K562 (cell line): Measurements from ENCODE around the gene UBE2J2. TPM values are rescaled to one million over a fixed set of nuclear protein-coding genes. Genes with fewer than 3 reads are reported as not detected.

Experiments used
- BACH1 ChIP-seq: fragments of 200-800 bp; sonication (Bioruptor generic); IDR thresholded peaks from 2 replicates; pipeline ENCODE4 v1.6.1; 2016; ENCODE audit warnings: missing genetic modification characterization, missing compliant biosample characterization
- CHD1 ChIP-seq: fragments of 200-600 bp; sonication (generic); IDR thresholded peaks from one replicate; pipeline ENCODE4 v1.6.1; 2012; ENCODE audit warnings: mild to moderate bottlenecking, moderate library complexity, low read length, inconsistent platforms
- E2F4 ChIP-seq: sonication (generic); formaldehyde crosslinking; IDR thresholded peaks from 2 replicates; pipeline ENCODE4 v1.8.0; 2022; ENCODE audit warnings: mild to moderate bottlenecking, low read depth, missing genetic modification reagents
- ELF1 ChIP-seq: fragments of 200-800 bp; sonication (Bioruptor generic); IDR thresholded peaks from 2 replicates; pipeline ENCODE4 v1.6.1; 2016; ENCODE audit warnings: missing genetic modification characterization, missing compliant biosample characterization
- ELF4 ChIP-seq: fragments of 450-650 bp; formaldehyde crosslinking; IDR thresholded peaks from 2 replicates; pipeline ENCODE4 v1.4.0; 2022; ENCODE audit warnings: missing genetic modification characterization
- FOXK1 ChIP-seq: sonication (generic); formaldehyde crosslinking; IDR thresholded peaks from 2 replicates; pipeline ENCODE4 v1.8.0; 2022; ENCODE audit warnings: missing genetic modification reagents, mild to moderate bottlenecking, borderline replicate concordance
- FOXK2 ChIP-seq, 2 experiments: fragments of 450-650 bp; IDR thresholded peaks in 1 of 2; conservative IDR thresholded peaks in 1 of 2; 2 replicates each; pipeline ENCODE4 v1.6.1; 2016; ENCODE audit warnings: low read depth in 2 of 2, mild to moderate bottlenecking in 1 of 2
- FOXP1 ChIP-seq: sonication (generic); formaldehyde crosslinking; IDR thresholded peaks from 2 replicates; pipeline ENCODE4 v1.8.0; 2022; ENCODE audit warnings: mild to moderate bottlenecking, missing genetic modification reagents
- GATA2 ChIP-seq: sonication (generic); formaldehyde crosslinking; IDR thresholded peaks from 2 replicates; pipeline ENCODE4 v1.4.0; 2020; ENCODE audit warnings: mild to moderate bottlenecking, missing genetic modification reagents
- HNRNPUL1 ChIP-seq: fragments of 200-400 bp; formaldehyde crosslinking; IDR thresholded peaks from 2 replicates; pipeline ENCODE4 v1.6.1; 2017; ENCODE audit warnings: low read length
- L3MBTL2 ChIP-seq: fragments of 450-650 bp; IDR thresholded peaks from 2 replicates; pipeline ENCODE4 v1.6.1; 2016; ENCODE audit warnings: mild to moderate bottlenecking, moderate library complexity
- NFXL1 ChIP-seq: fragments of 450-650 bp; formaldehyde crosslinking; IDR thresholded peaks from 2 replicates; pipeline ENCODE4 v1.4.0; 2021; ENCODE audit warnings: mild to moderate bottlenecking
- NR4A1 ChIP-seq, 2 experiments: fragments of 250-450 bp in 1 of 2; fragments of 450-650 bp in 1 of 2; sonication (Bioruptor Pico) in 1 of 2; IDR thresholded peaks; 2 replicates each; pipeline versions ENCODE4 v1.4.0 to v1.6.1; 2016 to 2020; ENCODE audit warnings: mild to moderate bottlenecking in 2 of 2, missing compliant biosample characterization in 1 of 2, missing genetic modification characterization in 1 of 2, moderate library complexity in 1 of 2
- POLR2AphosphoS5 ChIP-seq: IDR thresholded peaks from 2 replicates; pipeline ENCODE4 v1.6.1; 2011; ENCODE audit warnings: mild to moderate bottlenecking, low read depth, low read length, moderate library complexity; ENCODE audit not compliant: control insufficient read depth, insufficient read depth
- POU5F1 ChIP-seq: fragments of 150-350 bp; IDR thresholded peaks from 2 replicates; pipeline ENCODE4 v1.6.1; 2014; ENCODE audit warnings: borderline replicate concordance, low read length, low read depth, mild to moderate bottlenecking; ENCODE audit not compliant: partially characterized antibody
- RBM25 ChIP-seq: fragments of 200-400 bp; formaldehyde crosslinking; IDR thresholded peaks from 2 replicates; pipeline ENCODE4 v1.6.1; 2018; ENCODE audit warnings: low read length, low read depth, moderate library complexity; ENCODE audit not compliant: severe bottlenecking
- SMARCC2 ChIP-seq: fragments of 450-650 bp; IDR thresholded peaks from 2 replicates; pipeline ENCODE4 v1.6.1; 2017; ENCODE audit warnings: antibody characterized with exemption, moderate library complexity, mild to moderate bottlenecking, low read depth
- THRA ChIP-seq: fragments of 450-650 bp; IDR thresholded peaks from 2 replicates; pipeline ENCODE4 v1.6.1; 2017; ENCODE audit warnings: mild to moderate bottlenecking, moderate library complexity
- TSC22D4 ChIP-seq: fragments of 450-650 bp; IDR thresholded peaks from 2 replicates; pipeline ENCODE4 v1.6.1; 2016; ENCODE audit warnings: missing genetic modification characterization, missing biosample characterization, control low read depth
- TSHZ1 ChIP-seq: fragments of 250-450 bp; sonication (Bioruptor Pico); IDR thresholded peaks from 2 replicates; pipeline ENCODE4 v1.4.0; 2020; ENCODE audit warnings: mild to moderate bottlenecking, moderate library complexity
- XRCC3 ChIP-seq: fragments of 450-650 bp; IDR thresholded peaks from 2 replicates; pipeline ENCODE4 v1.6.1; 2017; ENCODE audit warnings: mild to moderate bottlenecking, moderate library complexity
- ZBED1 ChIP-seq: IDR thresholded peaks from 2 replicates; pipeline ENCODE4 v1.6.1; 2014
- ZNF146 ChIP-seq: IDR thresholded peaks from one replicate; pipeline ENCODE4 v1.6.1; 2018; ENCODE audit warnings: missing compliant biosample characterization; ENCODE audit not compliant: unreplicated experiment
- polyA plus RNA-seq, 8 experiments: library from polyadenylated mRNA; depleted of rRNA in 4 of 8; stranded (reverse) in 5 of 8; unstranded in 3 of 8; fragments of >200 nt; fragmentation: Nextera tagmentation in 2 of 8; fragmentation: Illumina TruSeq in 1 of 8; extraction: Ambion mirVana in 2 of 8; extraction: Trizol in 1 of 8; gene quantifications; 2 replicates each; pipeline versions ENCODE4 v1.2.1 to v1.2.3, GENCODE V29; 2011 to 2014; ENCODE audit warnings: inconsistent platforms in 1 of 8, missing spikeins in 1 of 8
- total RNA-seq, 7 experiments: library from RNA; depleted of rRNA in 6 of 7; stranded (reverse); fragments of >200 nt in 6 of 7; fragmentation: Illumina TruSeq in 2 of 7; extraction: Trizol in 2 of 7; gene quantifications; 2 replicates each; pipeline versions ENCODE4 v1.2.1 to v1.2.3, GENCODE V29; 2011 to 2021; ENCODE audit warnings: low replicate concordance in 1 of 7

The UBE2J2 gene
- total and polyA plus RNA-seq, 9 of the 15 experiments (the other 6 are each of a cell fraction or from before 2014, with no cell fraction given) = 0.93 to 112 (median 75.5) TPM

GRCh38 chr1:1307923-1308755, 34.5 kb upstream of the UBE2J2 start, which contains the start of the genes ACAP3 and PUSL1 (continued):
- TF ChIP-seq ZBED1 (0 out of 2 replicates have a peak, but pooled peaks have one; percentile 34), GATA2 (CRISPR knock-in tag) (no peak), FOXP1 (no peak), THRA (no peak), ZNF146 (CRISPR knock-in tag) (no peak), NFXL1 (CRISPR knock-in tag) (no peak), HNRNPUL1 (no peak), SMARCC2 (no peak), POLR2AphosphoS5 (peak; percentile 58), BACH1 (no peak), RBM25 (no peak), TSHZ1 (CRISPR knock-in tag) (no peak), CHD1 (no peak), E2F4 (CRISPR knock-in tag) (0 out of 2 replicates have a peak, but pooled peaks have one; percentile 7), FOXK2 (conservative IDR thresholded peaks at IDR 0.05 in 1 of 2, IDR thresholded peaks at IDR 0.05 in 1 of 2; ENCODE audit: low read depth in 2 of 2) (0 out of 4 replicates have a peak, but pooled peaks of 1 of the 2 experiments have one; percentile 17), TSC22D4 (tag) (no peak), FOXK1 (CRISPR knock-in tag) (no peak), NR4A1 (CRISPR knock-in tag; IDR thresholded peaks at IDR 0.05) (no peak), NR4A1 (tag; IDR thresholded peaks at IDR 0.05) (no peak), ELF4 (CRISPR knock-in tag) (no peak), XRCC3 (no peak), ELF1 (tag) (peak; percentile 93), L3MBTL2 (peak; percentile 59; the same call in 1 of the 2 replicates), POU5F1 (no peak)
